LNCaP clone FGC (cell line): ENCODE data around the gene THAP11.

Source experiments
- DNase-seq: peaks from one replicate; pipeline ENCODE4 v3.0.0-alpha.2; 2011; ENCODE audit warnings: low read depth
- H3K4me3 ChIP-seq: 2 replicates; pipeline ENCODE4 v1.5.1; 2011; ENCODE audit warnings: mild to moderate bottlenecking, low read depth, low read length, control low read depth
- CTCF ChIP-seq: IDR thresholded peaks from 2 replicates; pipeline ENCODE4 v1.5.1; 2012; ENCODE audit warnings: mild to moderate bottlenecking; ENCODE audit not compliant: control insufficient read depth, insufficient read depth; ENCODE audit errors: extremely low read depth

THAP11 gene

GRCh38 chr16:67841816-67842508, at the start of gene THAP11:
THAP11 (plus strand) TSS chr16:67842320; CDS start chr16:67842555, 235 bp downstream.
- DNase-seq = peak; percentile 88

GRCh38 chr16:67796099-67796718, 45.9 kb upstream of the THAP11 start:
- no peak for DNase-seq
- H3K4me3 ChIP-seq = no peak overlapping the region
- TF ChIP-seq CTCF = no peak

More at GRCh38 chr16:67841816-67842508, at the start of gene THAP11:
- H3K4me3 ChIP-seq = peak within 1 kb of the TSS; percentile 76
- peak; percentile 89 for TF ChIP-seq CTCF

- no peak overlapping the region for H3K4me3 ChIP-seq
- TF ChIP-seq CTCF = no peak
- no peak for DNase-seq
Measured at GRCh38 chr16:67800338-67800926, 41.7 kb upstream of the THAP11 start.

- TF ChIP-seq CTCF = no peak
- no peak for DNase-seq
- H3K4me3 ChIP-seq = no peak overlapping the region
Measured at GRCh38 chr16:67801241-67801640, 40.9 kb upstream of the THAP11 start.

GRCh38 chr16:67801883-67802282, 40.2 kb upstream of the THAP11 start:
- no peak for TF ChIP-seq CTCF
- no peak for DNase-seq
- H3K4me3 ChIP-seq = no peak overlapping the region

GRCh38 chr16:67803894-67804293, 38.2 kb upstream of the THAP11 start:
- DNase-seq = no peak
- TF ChIP-seq CTCF = no peak
- H3K4me3 ChIP-seq = no peak overlapping the region
